Hepatocyte (in vitro differentiated cells): ENCODE results near the gene SPON2. TPM values are rescaled to one million over a fixed set of nuclear protein-coding genes. Genes with fewer than 3 reads are reported as not detected.

Experiments used
- DNase-seq: peaks from one replicate; pipeline ENCODE4 v3.0.0-alpha.2; 2016; ENCODE audit warnings: low spot score
- H2AFZ ChIP-seq: fragments of 200-600 bp; sonication (generic); 2 replicates; pipeline ENCODE4 v1.6.0; 2016; ENCODE audit warnings: antibody characterized with exemption, mild to moderate bottlenecking
- H3K27ac ChIP-seq: fragments of 200-600 bp; sonication (generic); 2 replicates; pipeline ENCODE4 v1.5.1; 2016; ENCODE audit warnings: mild to moderate bottlenecking
- H3K27me3 ChIP-seq: fragments of 200-600 bp; sonication (generic); 2 replicates; pipeline ENCODE4 v1.6.1; 2016
- H3K36me3 ChIP-seq: fragments of 200-600 bp; sonication (generic); replicated peaks from 2 replicates; pipeline ENCODE4 v1.5.1; 2016; ENCODE audit warnings: low read depth; ENCODE audit not compliant: insufficient read depth
- H3K4me1 ChIP-seq: fragments of 200-600 bp; sonication (generic); 2 replicates; pipeline ENCODE4 v1.5.1; 2016; ENCODE audit warnings: mild to moderate bottlenecking, moderate library complexity; ENCODE audit not compliant: insufficient read depth
- H3K4me2 ChIP-seq: fragments of 200-600 bp; sonication (generic); 2 replicates; pipeline ENCODE4 v1.6.0; 2016
- H3K4me3 ChIP-seq: fragments of 200-600 bp; sonication (generic); 2 replicates; pipeline ENCODE4 v1.5.1; 2016; ENCODE audit warnings: mild to moderate bottlenecking
- H3K79me2 ChIP-seq: fragments of 200-600 bp; sonication (generic); 2 replicates; pipeline ENCODE4 v1.6.0; 2017; ENCODE audit warnings: mild to moderate bottlenecking
- H3K9me2 ChIP-seq: fragments of 200-600 bp; sonication (generic); replicated peaks from 2 replicates; pipeline ENCODE4 v1.6.0; 2017; ENCODE audit warnings: mild to moderate bottlenecking; ENCODE audit not compliant: insufficient read depth
- H3K9me3 ChIP-seq: fragments of 200-600 bp; sonication (generic); 2 replicates; pipeline ENCODE4 v1.5.1; 2016; ENCODE audit warnings: low read depth, mild to moderate bottlenecking
- H4K20me1 ChIP-seq: fragments of 200-600 bp; sonication (generic); 2 replicates; pipeline ENCODE4 v1.6.0; 2016; ENCODE audit warnings: mild to moderate bottlenecking; ENCODE audit not compliant: insufficient read depth, poor library complexity, severe bottlenecking
- EZH2 ChIP-seq: fragments of 200-600 bp; sonication (generic); IDR thresholded peaks from 2 replicates; pipeline ENCODE4 v1.6.1; 2016; ENCODE audit warnings: antibody characterized with exemption, mild to moderate bottlenecking, borderline replicate concordance
- EZH2phosphoT487 ChIP-seq: fragments of 200-600 bp; sonication (generic); IDR thresholded peaks from one replicate; pipeline ENCODE4 v1.6.1; 2018; ENCODE audit warnings: antibody characterized with exemption, mild to moderate bottlenecking, low read depth, moderate library complexity; ENCODE audit not compliant: unreplicated experiment, severe bottlenecking
- WGBS: methylation state at CpG from one replicate; pipeline ENCODE4 v1.1.6; 2016; ENCODE audit warnings: low lambda C conversion rate; ENCODE audit errors: missing lambda C conversion rate; 5-methylcytosine and 5-hydroxymethylcytosine counted together
- polyA plus RNA-seq: library from polyadenylated mRNA; unstranded; fragments of >200 nt; fragmentation: Nextera tagmentation; extraction: Ambion mirVana; gene quantifications from 2 replicates; pipeline ENCODE4 v1.2.1, GENCODE V29; 2016
- total RNA-seq: library from RNA; depleted of rRNA; stranded (reverse); fragments of >200 nt; gene quantifications from 2 replicates; pipeline ENCODE4 v1.2.3, GENCODE V29; 2014
- TF ChIP-seq, protein P1 (sequence below): fragments of 200-600 bp; sonication (generic); IDR thresholded peaks from 2 replicates; pipeline ENCODE4 v1.5.1; 2016; ENCODE audit warnings: antibody characterized with exemption, mild to moderate bottlenecking; ENCODE audit not compliant: poor library complexity

The SPON2 gene
- total and polyA plus RNA-seq, 2 experiments from 2014 or later, result 403 to 1,210 TPM

- Histone ChIP-seq H3K9me3 (no peaks in the 10 kb centered on the region), H3K4me3 (no peak overlapping the region), H2AFZ (no peak overlapping the region), H3K9me2 (no peaks in the 10 kb centered on the region), H3K4me1 (no peaks in the 10 kb centered on the region), H4K20me1 (no peaks in the 10 kb centered on the region), H3K36me3 (no peaks in the 10 kb centered on the region), H3K79me2 (no peaks in the 10 kb centered on the region), H3K4me2 (no peak overlapping the region), H3K27me3 (no peaks in the 10 kb centered on the region), H3K27ac (no peak overlapping the region)
- DNase-seq, result no peak
- WGBS, result 90% methylated on average over 8 of the region's 8 CpGs
- no peak for TF ChIP-seq EZH2
- TF ChIP-seq, protein P1, sequence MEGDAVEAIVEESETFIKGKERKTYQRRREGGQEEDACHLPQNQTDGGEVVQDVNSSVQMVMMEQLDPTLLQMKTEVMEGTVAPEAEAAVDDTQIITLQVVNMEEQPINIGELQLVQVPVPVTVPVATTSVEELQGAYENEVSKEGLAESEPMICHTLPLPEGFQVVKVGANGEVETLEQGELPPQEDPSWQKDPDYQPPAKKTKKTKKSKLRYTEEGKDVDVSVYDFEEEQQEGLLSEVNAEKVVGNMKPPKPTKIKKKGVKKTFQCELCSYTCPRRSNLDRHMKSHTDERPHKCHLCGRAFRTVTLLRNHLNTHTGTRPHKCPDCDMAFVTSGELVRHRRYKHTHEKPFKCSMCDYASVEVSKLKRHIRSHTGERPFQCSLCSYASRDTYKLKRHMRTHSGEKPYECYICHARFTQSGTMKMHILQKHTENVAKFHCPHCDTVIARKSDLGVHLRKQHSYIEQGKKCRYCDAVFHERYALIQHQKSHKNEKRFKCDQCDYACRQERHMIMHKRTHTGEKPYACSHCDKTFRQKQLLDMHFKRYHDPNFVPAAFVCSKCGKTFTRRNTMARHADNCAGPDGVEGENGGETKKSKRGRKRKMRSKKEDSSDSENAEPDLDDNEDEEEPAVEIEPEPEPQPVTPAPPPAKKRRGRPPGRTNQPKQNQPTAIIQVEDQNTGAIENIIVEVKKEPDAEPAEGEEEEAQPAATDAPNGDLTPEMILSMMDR, result no peak
- no peak for TF ChIP-seq EZH2phosphoT487
Observed at GRCh38 chr4:1137063-1137776, 35.2 kb downstream of the SPON2 start.

DNA sequence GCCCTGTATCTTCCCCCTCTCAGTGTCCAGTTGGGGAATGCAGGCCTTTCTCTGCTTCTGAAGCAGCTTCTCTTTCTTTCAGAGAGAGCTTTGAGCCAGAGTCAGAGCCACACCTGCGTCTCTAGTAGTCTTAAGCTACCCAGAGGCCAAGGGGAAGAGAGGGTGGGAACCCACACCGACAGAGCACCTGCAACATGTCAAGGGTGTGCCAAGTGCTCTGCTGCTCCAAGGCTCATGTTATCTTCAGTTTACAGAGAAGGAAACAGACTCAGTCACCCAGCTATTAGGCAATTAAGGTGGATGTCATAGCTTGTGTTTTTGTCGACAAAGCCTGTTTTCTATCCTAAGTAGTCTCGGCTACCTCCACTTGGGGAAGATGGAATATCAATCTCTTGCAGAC is 36.3 kb downstream of the SPON2 start:
- DNase-seq, result peak; percentile 72
- TF ChIP-seq EZH2, result no peak
- no peak for TF ChIP-seq EZH2phosphoT487
- no peak overlapping the region for H2AFZ ChIP-seq
- H3K4me3 ChIP-seq, result no peak overlapping the region
- no peaks in the 10 kb centered on the region for H3K79me2 ChIP-seq
- no peaks in the 10 kb centered on the region for H3K4me1 ChIP-seq
- no peak overlapping the region for H3K4me2 ChIP-seq
- no peaks in the 10 kb centered on the region for H4K20me1 ChIP-seq
- no peaks in the 10 kb centered on the region for H3K9me3 ChIP-seq
- no peaks in the 10 kb centered on the region for H3K36me3 ChIP-seq
- peak overlapping the region; percentile 16 for H3K27ac ChIP-seq
- no peaks in the 10 kb centered on the region for H3K27me3 ChIP-seq
- WGBS, result 33% methylated on average over 4 of the region's 4 CpGs
- H3K9me2 ChIP-seq, result no peaks in the 10 kb centered on the region

DNA sequence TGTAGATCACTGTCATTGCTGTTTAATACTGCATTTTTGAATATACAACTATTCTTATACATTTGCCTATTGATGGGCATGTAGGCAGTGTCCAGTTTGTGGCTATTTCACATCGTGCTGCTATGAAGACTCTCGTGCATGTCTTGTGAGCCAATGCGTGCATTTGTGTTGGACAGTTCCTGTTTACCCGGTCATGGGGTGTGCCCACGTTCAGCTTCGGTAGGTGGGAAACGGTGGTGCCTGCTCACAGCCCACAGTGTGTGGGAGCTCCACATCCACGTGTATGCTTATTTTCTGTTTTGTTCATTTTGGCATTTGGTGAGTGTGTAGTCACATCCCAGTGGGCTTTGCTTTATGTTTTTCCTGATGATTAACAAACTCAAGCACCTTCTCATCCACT is 39.4 kb downstream of the SPON2 start:
- no peaks in the 10 kb centered on the region for H3K27me3 ChIP-seq
- H3K36me3 ChIP-seq, result no peaks in the 10 kb centered on the region
- no peak for TF ChIP-seq EZH2
- TF ChIP-seq, protein P1, result no peak
- TF ChIP-seq EZH2phosphoT487, result no peak
- H3K9me2 ChIP-seq, result no peaks in the 10 kb centered on the region
- H3K4me3 ChIP-seq, result no peak overlapping the region
- H3K4me1 ChIP-seq, result no peaks in the 10 kb centered on the region
- no peak overlapping the region for H3K27ac ChIP-seq
- no peak overlapping the region for H3K4me2 ChIP-seq
- H4K20me1 ChIP-seq, result no peaks in the 10 kb centered on the region
- WGBS, result 80% methylated on average over 8 of the region's 8 CpGs
- no peaks in the 10 kb centered on the region for H3K79me2 ChIP-seq
- no peak for DNase-seq
- no peak overlapping the region for H2AFZ ChIP-seq
- H3K9me3 ChIP-seq, result no peaks in the 10 kb centered on the region

DNA sequence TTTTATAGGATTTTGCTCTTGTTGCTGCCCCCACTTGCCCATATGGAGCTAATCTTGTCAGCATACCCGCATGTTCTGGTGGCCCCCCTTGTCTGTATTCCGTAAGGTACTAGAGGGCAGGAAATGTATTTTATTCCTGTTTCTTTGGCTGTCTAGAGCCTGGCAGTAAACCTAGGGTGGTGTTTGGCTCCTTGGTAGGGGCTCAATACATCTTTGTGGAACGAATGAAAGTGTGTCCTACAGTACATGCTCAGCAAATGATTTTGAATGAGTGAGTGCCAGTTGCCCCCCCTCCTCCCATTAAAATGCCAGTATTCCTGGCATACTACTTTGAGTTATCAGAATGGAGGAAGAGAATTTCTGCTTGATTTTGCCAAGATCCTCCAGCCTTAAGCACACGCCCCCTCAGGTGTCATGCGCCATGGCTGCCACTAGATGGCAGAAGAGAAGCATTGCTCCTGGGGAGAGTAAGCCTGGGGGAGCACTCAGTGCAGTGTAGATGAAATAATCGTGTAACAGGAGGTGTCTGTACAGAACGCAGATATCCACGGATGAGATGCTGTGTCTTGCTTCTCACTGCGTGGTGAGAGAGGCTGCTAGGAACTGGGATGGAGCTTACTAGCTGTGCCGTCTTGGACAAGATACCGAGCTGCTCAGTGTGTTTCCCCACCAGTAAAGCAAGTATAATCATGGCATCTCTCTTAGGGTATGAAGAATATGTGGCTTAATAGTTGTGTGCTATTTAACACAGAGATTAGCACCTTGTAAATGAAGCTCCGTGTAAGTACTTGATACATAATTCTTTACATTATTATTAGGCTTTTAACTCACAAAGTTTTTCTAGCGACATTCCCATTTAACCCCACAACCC is 41.8 kb downstream of the SPON2 start:
- Histone ChIP-seq H3K36me3 (no peaks in the 10 kb centered on the region), H3K79me2 (no peaks in the 10 kb centered on the region), H3K27me3 (no peaks in the 10 kb centered on the region), H3K4me1 (no peaks in the 10 kb centered on the region), H3K4me3 (no peak overlapping the region), H3K9me2 (no peaks in the 10 kb centered on the region), H3K4me2 (no peak overlapping the region), H2AFZ (no peak overlapping the region), H3K9me3 (no peaks in the 10 kb centered on the region), H4K20me1 (no peaks in the 10 kb centered on the region), H3K27ac (no peak overlapping the region)
- no peak for TF ChIP-seq EZH2phosphoT487
- no peak for TF ChIP-seq EZH2
- TF ChIP-seq, protein P1, result peak; percentile 99
- WGBS, result 31% methylated on average over 13 of the region's 13 CpGs
- DNase-seq, result peak; percentile 84
